NT2/D1 (cell line): ENCODE measurements around the gene SPRR2G.
"Not testable (repeated sequence)": the region's sequence is repeated elsewhere in the genome, so short reads cannot be mapped to it uniquely, and the experiment has no call there.

Source experiments
- DNase-seq: peaks from one replicate; pipeline ENCODE4 v3.0.0-alpha.2; 2011; ENCODE audit warnings: low read depth, low spot score
- H3K27me3 ChIP-seq: 2 replicates; pipeline ENCODE4 v1.6.0; 2011; ENCODE audit warnings: mild to moderate bottlenecking; ENCODE audit not compliant: insufficient read length, insufficient read depth
- H3K36me3 ChIP-seq: 2 replicates; pipeline ENCODE4 v1.6.1; 2011; ENCODE audit warnings: mild to moderate bottlenecking, low read length, mixed read lengths; ENCODE audit not compliant: insufficient read depth, insufficient read length
- H3K4me1 ChIP-seq: 2 replicates; pipeline ENCODE4 v1.5.1; 2011; ENCODE audit not compliant: insufficient read depth, insufficient read length
- H3K4me3 ChIP-seq: 2 replicates; pipeline ENCODE4 v1.5.1; 2011; ENCODE audit warnings: low read depth; ENCODE audit not compliant: insufficient read length
- H3K9ac ChIP-seq: 2 replicates; pipeline ENCODE4 v1.6.0; 2011; ENCODE audit warnings: low read depth; ENCODE audit not compliant: insufficient read length
- H3K9me3 ChIP-seq: 2 replicates; pipeline ENCODE4 v1.5.1; 2011; ENCODE audit warnings: mild to moderate bottlenecking, low read length; ENCODE audit not compliant: insufficient read depth
- SUZ12 ChIP-seq: IDR thresholded peaks from 2 replicates; pipeline ENCODE4 v1.6.1; 2011; ENCODE audit not compliant: insufficient read length, insufficient read depth; ENCODE audit errors: extremely low read depth
- YY1 ChIP-seq: IDR thresholded peaks from 2 replicates; pipeline ENCODE4 v1.6.1; 2011; ENCODE audit not compliant: insufficient read length, insufficient read depth
- ZNF274 ChIP-seq: IDR thresholded peaks from 2 replicates; pipeline ENCODE4 v1.6.1; 2011; ENCODE audit warnings: mild to moderate bottlenecking, low read depth, low read length

SPRR2G gene

GRCh38 chr1:153174624-153175023 lies 23.9 kb upstream of the SPRR2G start:
- H3K9me3 ChIP-seq: no peaks in the 10 kb centered on the region
- no peaks in the 10 kb centered on the region for H3K36me3 ChIP-seq
- no peaks in the 10 kb centered on the region for H3K27me3 ChIP-seq
- H3K4me3 ChIP-seq: no peak overlapping the region
- TF ChIP-seq SUZ12 (no peak), ZNF274 (no peak), YY1 (no peak)
- no peak for DNase-seq
- H3K9ac ChIP-seq: no peak overlapping the region
- no peaks in the 10 kb centered on the region for H3K4me1 ChIP-seq

- Histone ChIP-seq H3K4me1 (no peaks in the 10 kb centered on the region), H3K9me3 (no peaks in the 10 kb centered on the region), H3K9ac (no peak overlapping the region), H3K4me3 (no peak overlapping the region), H3K36me3 (no peaks in the 10 kb centered on the region), H3K27me3 (no peaks in the 10 kb centered on the region)
- no peak for DNase-seq
- TF ChIP-seq SUZ12 (no peak), ZNF274 (no peak), YY1 (no peak)
Measured at GRCh38 chr1:153168686-153169085, 18.0 kb upstream of the SPRR2G start.

- no peak for TF ChIP-seq YY1
- no peak for TF ChIP-seq ZNF274
- no peak for TF ChIP-seq SUZ12
- no peak for DNase-seq
- H3K4me1 ChIP-seq: no peaks in the 10 kb centered on the region
- no peak overlapping the region for H3K9ac ChIP-seq
- H3K9me3 ChIP-seq: peaks cover 30% of the 10 kb centered on the region
- no peak overlapping the region for H3K4me3 ChIP-seq
- no peaks in the 10 kb centered on the region for H3K36me3 ChIP-seq
- H3K27me3 ChIP-seq: no peaks in the 10 kb centered on the region
Measured at GRCh38 chr1:153155541-153155940, 4.9 kb upstream of the SPRR2G start.

- TF ChIP-seq ZNF274 (no peak), YY1 (no peak), SUZ12 (no peak)
Measured at GRCh38 chr1:153152481-153152880, 1.8 kb upstream of the SPRR2G start.

GRCh38 chr1:153141377-153141776 lies 9.3 kb downstream of the SPRR2G start:
- H3K27me3 ChIP-seq: no peaks in the 10 kb centered on the region
- no peaks in the 10 kb centered on the region for H3K36me3 ChIP-seq
- no peaks in the 10 kb centered on the region for H3K4me1 ChIP-seq
- TF ChIP-seq SUZ12 (no peak), YY1 (no peak), ZNF274 (no peak)
- DNase-seq: no peak
- no peak overlapping the region for H3K9ac ChIP-seq
- H3K9me3 ChIP-seq: no peaks in the 10 kb centered on the region
- no peak overlapping the region for H3K4me3 ChIP-seq

More at GRCh38 chr1:153152481-153152880, 1.8 kb upstream of the SPRR2G start:
- Histone ChIP-seq H3K9ac (no peak overlapping the region), H3K36me3 (no peaks in the 10 kb centered on the region), H3K27me3 (no peaks in the 10 kb centered on the region), H3K4me3 (no peak overlapping the region), H3K9me3 (peaks cover 6% of the 10 kb centered on the region; the same call in 1 of the 2 replicates), H3K4me1 (no peaks in the 10 kb centered on the region)
- DNase-seq: no peak

GRCh38 chr1:153140484-153140883 lies 10.2 kb downstream of the SPRR2G start:
- TF ChIP-seq SUZ12 (no peak), ZNF274 (no peak), YY1 (no peak)
- Histone ChIP-seq H3K27me3 (no peaks in the 10 kb centered on the region), H3K4me1 (no peaks in the 10 kb centered on the region)

GRCh38 chr1:153133743-153134142 lies 16.9 kb downstream of the SPRR2G start:
- no peaks in the 10 kb centered on the region for H3K4me1 ChIP-seq
- no peak for DNase-seq
- TF ChIP-seq ZNF274 (no peak), SUZ12 (no peak), YY1 (no peak)
- no peak overlapping the region for H3K4me3 ChIP-seq
- H3K36me3 ChIP-seq: no peaks in the 10 kb centered on the region
- H3K9ac ChIP-seq: no peak overlapping the region
- no peaks in the 10 kb centered on the region for H3K27me3 ChIP-seq
- peaks cover 24% of the 10 kb centered on the region for H3K9me3 ChIP-seq

More at GRCh38 chr1:153140484-153140883, 10.2 kb downstream of the SPRR2G start:
- H3K9me3 ChIP-seq: no peaks in the 10 kb centered on the region
- no peak overlapping the region for H3K4me3 ChIP-seq
- DNase-seq: no peak
- H3K36me3 ChIP-seq: no peaks in the 10 kb centered on the region
- H3K9ac ChIP-seq: no peak overlapping the region

GRCh38 chr1:153133267-153133666 lies 17.4 kb downstream of the SPRR2G start:
- H3K27me3 ChIP-seq: no peaks in the 10 kb centered on the region
- no peak overlapping the region for H3K9ac ChIP-seq
- no peak overlapping the region for H3K4me3 ChIP-seq
- TF ChIP-seq SUZ12 (no peak), ZNF274 (no peak), YY1 (no peak)
- H3K9me3 ChIP-seq: peaks cover 24% of the 10 kb centered on the region
- H3K4me1 ChIP-seq: no peaks in the 10 kb centered on the region
- H3K36me3 ChIP-seq: no peaks in the 10 kb centered on the region
- no peak for DNase-seq

GRCh38 chr1:153128688-153129087 lies 22.0 kb downstream of the SPRR2G start:
- not testable (repeated sequence) for H3K4me3 ChIP-seq, H3K27me3 ChIP-seq

More at GRCh38 chr1:153128688-153129087, 22.0 kb downstream of the SPRR2G start:
- not testable (repeated sequence) for H3K4me1 ChIP-seq, H3K36me3 ChIP-seq, DNase-seq, H3K9ac ChIP-seq
- peaks cover 49% of the 10 kb centered on the region for H3K9me3 ChIP-seq
